Endothelial cell of umbilical vein (primary cell): ENCODE results near the gene RNF183.

ENCODE experiments used
- EZH2 ChIP-seq: IDR thresholded peaks from 2 replicates; pipeline ENCODE4 v1.6.1; 2012; ENCODE audit warnings: borderline replicate concordance, low read depth, mild to moderate bottlenecking, moderate library complexity, low read length, inconsistent platforms; ENCODE audit not compliant: severe bottlenecking
- FOS ChIP-seq: IDR thresholded peaks from 2 replicates; pipeline ENCODE4 v1.6.1; 2011; ENCODE audit warnings: mild to moderate bottlenecking, low read length, moderate library complexity, borderline replicate concordance; ENCODE audit not compliant: insufficient read depth
- JUN ChIP-seq: IDR thresholded peaks from 2 replicates; pipeline ENCODE4 v1.6.1; 2011; ENCODE audit warnings: borderline replicate concordance, low read depth; ENCODE audit not compliant: insufficient read length, insufficient read depth
- POLR2A ChIP-seq: IDR thresholded peaks from 2 replicates; pipeline ENCODE4 v1.6.1; 2012; ENCODE audit warnings: low read depth, mild to moderate bottlenecking, control low read depth, low read length
- POLR2AphosphoS5 ChIP-seq: IDR thresholded peaks from 2 replicates; pipeline ENCODE4 v1.6.1; 2012; ENCODE audit warnings: low read depth, mild to moderate bottlenecking, control low read depth, low read length, moderate library complexity; ENCODE audit not compliant: insufficient read depth
- TF ChIP-seq, protein P1 (sequence below), 2 donors: IDR thresholded peaks; 1 replicate in 1 of 2; 2 replicates in 1 of 2; pipeline ENCODE4 v1.5.1; 2011; ENCODE audit warnings: low read length in 2 of 2, mild to moderate bottlenecking in 2 of 2, moderate library complexity in 2 of 2, control low read depth in 1 of 2, inconsistent platforms in 1 of 2, low read depth in 1 of 2; ENCODE audit not compliant: insufficient read depth in 1 of 2; ENCODE audit errors: extremely low read depth in 1 of 2
- TF ChIP-seq, protein P2 (sequence below): IDR thresholded peaks from 2 replicates; pipeline ENCODE4 v1.6.1; 2011; ENCODE audit not compliant: insufficient read depth, insufficient read length

DNA sequence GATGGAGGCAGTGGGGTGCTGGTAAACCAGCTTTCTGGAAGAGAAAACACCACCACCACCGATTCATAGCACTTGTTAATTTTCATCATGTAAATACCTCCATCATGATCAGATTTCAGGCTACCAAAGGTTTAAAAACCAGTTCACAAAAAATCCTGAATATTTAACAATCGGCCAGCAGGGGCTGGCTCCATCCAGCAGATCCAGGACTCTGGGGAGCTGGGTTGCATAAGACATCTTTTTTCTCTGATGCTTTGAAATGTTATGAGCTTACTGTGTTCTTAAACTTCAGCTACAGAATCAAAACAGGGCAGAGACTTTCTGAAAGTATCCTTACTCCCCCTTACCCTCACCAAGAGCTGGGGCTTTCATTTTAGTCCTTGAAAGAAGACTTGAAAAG lies 14.6 kb upstream of the RNF183 start:
- TF ChIP-seq, protein P1, sequence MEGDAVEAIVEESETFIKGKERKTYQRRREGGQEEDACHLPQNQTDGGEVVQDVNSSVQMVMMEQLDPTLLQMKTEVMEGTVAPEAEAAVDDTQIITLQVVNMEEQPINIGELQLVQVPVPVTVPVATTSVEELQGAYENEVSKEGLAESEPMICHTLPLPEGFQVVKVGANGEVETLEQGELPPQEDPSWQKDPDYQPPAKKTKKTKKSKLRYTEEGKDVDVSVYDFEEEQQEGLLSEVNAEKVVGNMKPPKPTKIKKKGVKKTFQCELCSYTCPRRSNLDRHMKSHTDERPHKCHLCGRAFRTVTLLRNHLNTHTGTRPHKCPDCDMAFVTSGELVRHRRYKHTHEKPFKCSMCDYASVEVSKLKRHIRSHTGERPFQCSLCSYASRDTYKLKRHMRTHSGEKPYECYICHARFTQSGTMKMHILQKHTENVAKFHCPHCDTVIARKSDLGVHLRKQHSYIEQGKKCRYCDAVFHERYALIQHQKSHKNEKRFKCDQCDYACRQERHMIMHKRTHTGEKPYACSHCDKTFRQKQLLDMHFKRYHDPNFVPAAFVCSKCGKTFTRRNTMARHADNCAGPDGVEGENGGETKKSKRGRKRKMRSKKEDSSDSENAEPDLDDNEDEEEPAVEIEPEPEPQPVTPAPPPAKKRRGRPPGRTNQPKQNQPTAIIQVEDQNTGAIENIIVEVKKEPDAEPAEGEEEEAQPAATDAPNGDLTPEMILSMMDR (IDR thresholded peaks at IDR 0.05; ENCODE audit: extremely low read depth in 1 of 2, insufficient read depth in 1 of 2, low read depth in 1 of 2, low read length in 2 of 2): no peak
- TF ChIP-seq POLR2A (no peak), POLR2AphosphoS5 (no peak), JUN (no peak), EZH2 (no peak), FOS (no peak)
- TF ChIP-seq, protein P2, sequence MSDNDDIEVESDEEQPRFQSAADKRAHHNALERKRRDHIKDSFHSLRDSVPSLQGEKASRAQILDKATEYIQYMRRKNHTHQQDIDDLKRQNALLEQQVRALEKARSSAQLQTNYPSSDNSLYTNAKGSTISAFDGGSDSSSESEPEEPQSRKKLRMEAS: no peak
